ENCODE data around the gene FLYWCH2.
A peak's percentile ranks its signal among the peaks of the same experiment; 100 is the strongest.

FLYWCH2 gene

GRCh38 chr16:2884041-2884451 lies 1.0 kb downstream of the FLYWCH2 start:
- no peak for DNase-seq (ENCODE audit: low spot score in 2 of 2)
- H3K36me3 Mint-ChIP-seq, result no peaks in the 10 kb centered on the region
- H3K9me3 Mint-ChIP-seq, result peaks cover 5% of the 10 kb centered on the region
- no peak for ATAC-seq (ENCODE audit: low read depth)
- H3K4me1 Mint-ChIP-seq, result peaks cover 10% of the 10 kb centered on the region
- H3K27ac Mint-ChIP-seq, result no peak overlapping the region
- H3K27me3 Mint-ChIP-seq, result no peaks in the 10 kb centered on the region
- H3K4me3 Mint-ChIP-seq, result peak overlapping the region; percentile 93

DNA sequence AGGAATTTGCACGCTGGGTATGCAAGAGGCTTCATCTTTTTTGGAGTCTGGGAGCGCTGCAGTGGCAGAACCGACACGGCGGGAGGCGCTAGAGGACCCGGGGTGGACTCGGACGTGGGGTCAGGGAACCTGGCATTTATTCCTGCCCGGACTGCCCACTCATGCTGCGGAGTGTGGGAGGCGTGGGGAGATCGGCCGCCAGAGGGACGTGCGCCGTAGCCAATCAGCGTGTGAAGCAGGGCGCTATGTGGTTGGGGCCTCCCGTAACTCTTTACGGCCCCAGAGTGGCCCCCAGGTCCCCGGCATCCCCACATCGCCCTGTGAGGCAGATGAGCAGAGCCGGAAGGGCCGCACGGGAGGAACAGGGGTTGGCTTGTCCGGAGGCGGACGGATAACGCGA lies 11.2 kb downstream of the FLYWCH2 start:
- no peak for ATAC-seq (ENCODE audit: low read depth)
- DNase-seq (ENCODE audit: low spot score in 2 of 2), result no peak
- Mint-ChIP-seq H3K4me3 (no peak overlapping the region), H3K9me3 (no peaks in the 10 kb centered on the region), H3K36me3 (no peaks in the 10 kb centered on the region), H3K4me1 (peaks cover 9% of the 10 kb centered on the region), H3K27me3 (no peaks in the 10 kb centered on the region), H3K27ac (no peak overlapping the region)

DNA sequence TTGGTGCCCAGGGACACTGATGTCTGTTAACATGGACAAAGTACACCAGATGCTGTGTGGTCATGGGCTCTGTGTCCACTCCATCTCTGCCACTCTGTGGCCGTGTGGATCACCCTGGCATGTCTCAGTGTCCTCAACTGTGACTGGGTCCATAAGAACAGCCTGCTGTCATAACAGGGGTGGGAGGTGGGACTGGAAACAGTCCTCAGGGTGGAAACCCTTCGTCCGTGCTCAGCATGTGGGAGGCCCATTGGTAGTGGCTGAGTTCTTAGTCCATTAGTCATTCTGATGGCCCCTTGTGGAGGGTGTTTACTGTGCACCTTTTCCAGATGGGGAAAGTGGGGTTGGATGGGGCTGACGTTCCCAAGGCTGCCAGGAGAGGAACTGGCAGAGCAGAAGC lies 12.8 kb downstream of the FLYWCH2 start:
- no peak overlapping the region for H3K4me3 Mint-ChIP-seq
- H3K9me3 Mint-ChIP-seq, result no peaks in the 10 kb centered on the region
- H3K27me3 Mint-ChIP-seq, result no peaks in the 10 kb centered on the region
- no peak for ATAC-seq (ENCODE audit: low read depth)
- H3K27ac Mint-ChIP-seq, result no peak overlapping the region
- no peak for DNase-seq (ENCODE audit: low spot score in 2 of 2)
- peaks cover 9% of the 10 kb centered on the region for H3K4me1 Mint-ChIP-seq
- H3K36me3 Mint-ChIP-seq, result peaks cover 2% of the 10 kb centered on the region

- H3K9me3 Mint-ChIP-seq, result no peaks in the 10 kb centered on the region
- no peaks in the 10 kb centered on the region for H3K27me3 Mint-ChIP-seq
- H3K4me3 Mint-ChIP-seq, result no peak overlapping the region
- no peak overlapping the region for H3K27ac Mint-ChIP-seq
- peaks cover 2% of the 10 kb centered on the region for H3K36me3 Mint-ChIP-seq
- H3K4me1 Mint-ChIP-seq, result peaks cover 9% of the 10 kb centered on the region
- no peak for DNase-seq (ENCODE audit: low spot score in 2 of 2)
- no peak for ATAC-seq (ENCODE audit: low read depth)
Observed at GRCh38 chr16:2896480-2897010, 13.5 kb downstream of the FLYWCH2 start.

GRCh38 chr16:2897110-2897509 lies 14.1 kb downstream of the FLYWCH2 start:
- Mint-ChIP-seq H3K27ac (no peak overlapping the region), H3K4me3 (peak overlapping the region; percentile 16), H3K27me3 (no peaks in the 10 kb centered on the region)

DNA sequence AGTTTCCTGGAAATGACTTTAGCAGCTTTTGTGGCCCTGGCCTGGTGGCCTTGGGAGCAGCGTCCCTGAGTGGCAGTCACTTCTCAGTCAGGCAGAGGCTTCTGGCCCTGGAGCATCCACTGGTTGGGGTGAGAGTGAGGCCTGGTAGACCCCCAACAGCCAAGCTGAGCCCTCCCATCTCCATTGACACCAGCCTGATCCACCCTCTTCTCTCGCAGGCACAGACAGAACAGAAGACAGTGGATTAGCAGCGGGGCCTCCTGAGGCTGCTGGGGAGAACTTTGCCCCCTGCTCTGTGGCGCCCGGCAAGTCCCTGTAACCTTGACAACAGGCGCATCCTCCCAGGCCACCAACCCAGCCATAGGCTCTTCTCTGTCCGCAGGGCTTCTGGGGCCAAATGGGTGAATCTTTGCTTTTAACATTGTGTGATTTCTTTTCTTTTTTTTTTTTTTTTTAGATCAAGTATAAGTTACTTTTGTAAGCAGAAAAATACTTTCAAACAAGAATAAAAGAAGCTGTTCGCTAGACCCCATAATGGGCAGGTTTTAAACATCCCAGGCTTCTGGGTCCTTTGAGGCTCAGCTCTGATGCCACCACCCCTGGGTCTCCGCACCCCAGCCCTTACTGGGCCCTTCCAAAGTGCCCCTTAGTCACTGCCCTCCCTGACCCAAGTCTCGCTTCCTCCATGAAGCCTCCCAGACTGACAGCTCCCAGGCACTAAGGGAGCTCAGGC lies 16.0 kb downstream of the FLYWCH2 start:
- Mint-ChIP-seq H3K27ac (no peak overlapping the region), H3K27me3 (no peaks in the 10 kb centered on the region), H3K36me3 (peaks cover 2% of the 10 kb centered on the region), H3K9me3 (no peaks in the 10 kb centered on the region), H3K4me1 (peaks cover 12% of the 10 kb centered on the region), H3K4me3 (no peak overlapping the region)
- no peak for ATAC-seq (ENCODE audit: low read depth)
- DNase-seq (ENCODE audit: low spot score in 2 of 2), result no peak

More at GRCh38 chr16:2897110-2897509, 14.1 kb downstream of the FLYWCH2 start:
- H3K36me3 Mint-ChIP-seq, result peaks cover 2% of the 10 kb centered on the region
- DNase-seq (ENCODE audit: low spot score in 2 of 2) (peak; percentile 67 to 74), ATAC-seq (ENCODE audit: low read depth) (peak; percentile 99)
- H3K4me1 Mint-ChIP-seq, result peaks cover 9% of the 10 kb centered on the region
- no peaks in the 10 kb centered on the region for H3K9me3 Mint-ChIP-seq

DNA sequence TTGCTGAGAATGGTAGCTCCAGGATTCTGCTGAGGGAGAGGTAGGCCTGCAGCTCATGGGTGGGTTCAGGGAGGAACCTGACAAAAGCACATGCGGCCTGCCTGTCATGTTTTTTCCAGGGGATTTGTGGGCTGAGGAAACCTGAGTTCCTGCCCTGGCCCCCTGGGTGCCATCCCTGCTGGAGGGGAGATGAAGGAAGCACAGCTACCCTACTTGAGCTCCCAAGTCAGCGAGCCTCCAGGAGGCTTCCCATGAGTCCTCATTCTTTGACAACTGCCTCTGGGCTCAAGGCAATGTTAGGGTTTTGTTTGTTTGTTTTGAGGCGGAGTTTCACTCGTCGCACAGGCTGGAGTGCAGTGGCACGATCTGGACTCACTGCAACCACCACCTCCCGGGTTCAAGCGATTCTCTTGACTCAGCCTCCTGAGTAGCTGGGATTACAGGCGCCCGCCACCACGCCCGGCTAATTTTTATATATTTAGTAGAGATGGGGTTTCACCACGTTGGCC lies 16.6 kb downstream of the FLYWCH2 start:
- no peak for DNase-seq (ENCODE audit: low spot score in 2 of 2)
- Mint-ChIP-seq H3K9me3 (no peaks in the 10 kb centered on the region), H3K27ac (no peak overlapping the region)

DNA sequence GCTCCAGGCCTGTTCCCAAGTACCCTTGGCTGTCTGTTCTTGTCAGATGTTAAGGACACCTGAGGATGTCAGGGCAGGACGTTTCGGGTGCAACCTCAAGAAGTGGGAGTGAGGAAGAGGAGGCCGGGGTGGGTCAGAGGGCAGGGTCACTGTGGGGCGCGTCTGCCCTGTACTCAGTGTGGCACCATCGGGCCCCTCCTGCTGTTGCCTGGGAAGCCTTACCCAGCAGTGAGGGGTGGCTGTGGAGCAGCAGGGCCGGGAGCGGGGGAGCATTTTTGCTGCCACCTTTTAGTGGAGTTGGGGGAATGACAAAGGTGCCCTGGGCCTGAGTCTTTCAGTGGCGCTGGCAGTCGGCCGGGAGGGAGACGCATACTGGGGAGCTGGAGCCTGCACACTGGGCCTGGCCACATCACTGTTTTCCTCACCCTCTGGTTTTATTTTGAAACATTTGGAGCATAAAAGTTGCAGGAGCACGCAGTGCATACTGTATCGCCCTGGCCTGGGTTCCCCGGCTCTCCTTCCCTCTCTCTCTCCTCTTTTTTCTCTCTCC lies 17.6 kb downstream of the FLYWCH2 start:
- Mint-ChIP-seq H3K36me3 (peaks cover 2% of the 10 kb centered on the region), H3K27me3 (no peaks in the 10 kb centered on the region), H3K9me3 (no peaks in the 10 kb centered on the region), H3K4me1 (peaks cover 17% of the 10 kb centered on the region), H3K27ac (no peak overlapping the region), H3K4me3 (no peak overlapping the region)
- no peak for DNase-seq (ENCODE audit: low spot score in 2 of 2)
- ATAC-seq (ENCODE audit: low read depth), result no peak

More for the DNA sequence above, 16.6 kb downstream of the FLYWCH2 start:
- peaks cover 15% of the 10 kb centered on the region for H3K4me1 Mint-ChIP-seq
- ATAC-seq (ENCODE audit: low read depth), result no peak
- peaks cover 2% of the 10 kb centered on the region for H3K36me3 Mint-ChIP-seq
- no peaks in the 10 kb centered on the region for H3K27me3 Mint-ChIP-seq
- no peak overlapping the region for H3K4me3 Mint-ChIP-seq

DNA sequence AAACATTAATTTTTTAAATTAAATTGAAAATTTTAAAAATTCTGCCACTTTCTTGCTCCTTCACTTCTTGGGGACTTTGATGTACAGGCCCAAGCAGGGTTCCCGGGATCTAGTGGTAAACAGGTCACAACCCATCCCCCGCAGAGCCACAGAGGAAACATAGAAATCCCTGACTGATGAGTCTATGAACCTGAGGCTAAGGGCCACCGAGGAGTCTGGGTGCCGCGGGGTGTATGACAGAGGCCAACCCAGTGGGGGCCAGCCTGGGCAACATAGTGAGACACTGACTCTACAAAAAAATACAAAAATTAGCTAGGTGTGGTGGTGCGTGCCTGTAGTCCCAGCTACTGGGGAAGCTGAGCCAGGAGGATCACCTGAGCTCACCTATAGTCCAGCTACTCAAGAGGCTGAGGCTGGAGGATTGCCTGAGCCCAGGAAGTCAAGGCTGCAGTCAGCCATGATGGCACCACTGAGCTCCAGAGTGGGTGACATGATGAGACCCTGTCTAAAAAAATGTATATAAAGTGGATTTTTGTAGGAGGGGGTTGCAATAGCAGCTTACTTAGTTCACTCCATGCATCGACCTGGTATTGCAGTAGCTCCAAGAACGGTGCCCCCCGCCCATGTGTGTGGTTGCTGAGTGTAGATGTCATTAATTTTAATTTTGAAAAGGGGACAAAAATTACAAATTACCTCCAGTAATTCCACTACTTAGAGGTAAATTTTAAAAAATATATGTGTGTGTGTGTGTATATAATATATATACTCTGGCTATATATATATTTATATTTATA lies 19.5 kb downstream of the FLYWCH2 start:
- DNase-seq (ENCODE audit: low spot score in 2 of 2) (no peak), ATAC-seq (ENCODE audit: low read depth) (no peak)
- Mint-ChIP-seq H3K4me3 (no peak overlapping the region), H3K4me1 (peaks cover 20% of the 10 kb centered on the region), H3K36me3 (peaks cover 2% of the 10 kb centered on the region), H3K27ac (no peak overlapping the region), H3K27me3 (no peaks in the 10 kb centered on the region), H3K9me3 (no peaks in the 10 kb centered on the region)

DNA sequence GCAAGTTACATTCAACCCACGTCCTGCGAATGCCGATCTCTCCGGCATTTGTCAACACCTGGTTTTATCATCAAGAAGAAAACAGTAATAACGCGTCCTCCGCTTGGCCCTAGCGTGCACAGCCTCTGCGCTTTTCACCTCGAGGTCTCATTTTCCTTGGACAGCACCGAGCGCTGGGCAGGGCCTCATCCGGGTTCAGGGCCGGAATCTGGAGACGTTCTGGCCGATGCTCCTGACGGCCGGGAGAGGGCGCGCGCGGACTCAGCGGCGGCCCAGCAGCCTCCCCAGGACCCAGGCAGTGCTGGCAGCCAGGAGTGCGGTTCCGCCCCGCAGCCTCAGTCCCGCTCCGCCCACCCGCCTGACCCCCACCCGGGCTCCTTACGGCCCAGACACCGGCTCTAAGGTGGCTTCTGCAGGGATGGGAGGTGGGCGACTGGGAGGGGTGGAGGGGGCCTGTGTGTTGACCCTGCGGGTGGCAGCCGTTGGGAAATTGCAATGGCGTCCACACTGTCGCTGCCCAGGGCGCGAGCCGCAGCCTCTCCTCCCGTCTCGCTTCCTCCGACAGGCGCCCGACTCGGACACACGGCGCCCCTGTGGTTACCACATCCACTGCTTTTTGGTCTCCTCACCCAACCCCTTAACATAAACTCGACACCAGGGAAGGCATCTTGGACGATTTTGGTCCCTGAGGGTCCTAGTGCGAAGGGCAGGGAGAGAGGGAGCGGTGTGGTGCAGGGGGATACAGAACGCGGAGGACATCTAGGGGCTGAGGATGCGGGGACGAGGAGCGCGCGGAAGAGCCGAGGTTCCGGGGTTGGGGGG lies 21.3 kb downstream of the FLYWCH2 start:
- Mint-ChIP-seq H3K27ac (peak overlapping the region; percentile 12), H3K4me1 (peaks cover 18% of the 10 kb centered on the region), H3K9me3 (no peaks in the 10 kb centered on the region), H3K4me3 (peak overlapping the region; percentile 95), H3K36me3 (peaks cover 2% of the 10 kb centered on the region), H3K27me3 (no peaks in the 10 kb centered on the region)
- ATAC-seq (ENCODE audit: low read depth), result peak; percentile 52
- DNase-seq (ENCODE audit: low spot score in 2 of 2), result peak; percentile 72 to 76

- DNase-seq (ENCODE audit: low spot score in 2 of 2), result peak in 1 of 2 donors; percentile 56
- H3K36me3 Mint-ChIP-seq, result peaks cover 2% of the 10 kb centered on the region
- no peaks in the 10 kb centered on the region for H3K9me3 Mint-ChIP-seq
- H3K4me3 Mint-ChIP-seq, result peak overlapping the region; percentile 95
- H3K27ac Mint-ChIP-seq, result peak overlapping the region; percentile 12
- no peaks in the 10 kb centered on the region for H3K27me3 Mint-ChIP-seq
- H3K4me1 Mint-ChIP-seq, result peaks cover 18% of the 10 kb centered on the region
- no peak for ATAC-seq (ENCODE audit: low read depth)
Observed at GRCh38 chr16:2904922-2905240, 21.9 kb downstream of the FLYWCH2 start.

DNA sequence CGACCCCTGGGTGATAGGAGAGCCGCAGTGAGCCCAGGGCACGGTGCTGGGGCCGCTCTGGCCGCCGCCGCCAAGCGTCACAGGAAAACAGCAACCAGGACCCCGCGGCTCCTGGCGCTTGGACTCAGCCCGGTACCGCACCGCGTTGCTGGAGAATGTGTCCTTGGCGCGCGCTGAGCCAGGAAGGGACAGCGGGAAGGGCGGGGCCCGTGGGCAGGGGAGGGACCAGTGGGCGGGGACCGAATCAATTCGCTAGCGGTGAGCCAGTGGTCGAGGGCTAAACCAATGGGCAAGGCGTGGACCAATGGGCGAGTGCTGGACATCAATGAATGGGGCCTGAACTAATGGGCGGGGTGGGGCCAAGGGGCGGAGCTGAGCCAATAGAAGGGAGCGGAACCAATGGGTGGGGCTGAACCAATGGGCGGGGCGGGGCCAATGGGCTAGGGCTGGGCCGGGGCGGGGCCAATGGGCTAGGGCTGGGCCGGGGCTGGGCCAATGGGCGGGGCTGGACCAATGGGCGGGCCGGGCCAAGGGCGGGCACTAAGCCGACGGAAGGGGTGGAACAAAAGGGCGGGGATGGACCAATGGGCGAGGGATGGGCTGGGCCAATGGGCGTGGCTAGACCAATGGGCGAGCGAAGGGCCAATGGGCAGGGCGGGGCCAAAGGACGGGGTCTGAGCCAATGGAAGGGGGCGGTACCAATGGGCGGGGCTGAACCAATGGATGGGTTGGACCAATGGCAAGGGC lies 22.4 kb downstream of the FLYWCH2 start:
- Mint-ChIP-seq H3K36me3 (no peaks in the 10 kb centered on the region), H3K4me1 (peaks cover 18% of the 10 kb centered on the region), H3K9me3 (no peaks in the 10 kb centered on the region), H3K27ac (peak overlapping the region; percentile 86), H3K4me3 (peak overlapping the region; percentile 95), H3K27me3 (no peaks in the 10 kb centered on the region)
- peak; percentile 80 for ATAC-seq (ENCODE audit: low read depth)
- DNase-seq (ENCODE audit: low spot score in 2 of 2), result peak; percentile 90 to 93

DNA sequence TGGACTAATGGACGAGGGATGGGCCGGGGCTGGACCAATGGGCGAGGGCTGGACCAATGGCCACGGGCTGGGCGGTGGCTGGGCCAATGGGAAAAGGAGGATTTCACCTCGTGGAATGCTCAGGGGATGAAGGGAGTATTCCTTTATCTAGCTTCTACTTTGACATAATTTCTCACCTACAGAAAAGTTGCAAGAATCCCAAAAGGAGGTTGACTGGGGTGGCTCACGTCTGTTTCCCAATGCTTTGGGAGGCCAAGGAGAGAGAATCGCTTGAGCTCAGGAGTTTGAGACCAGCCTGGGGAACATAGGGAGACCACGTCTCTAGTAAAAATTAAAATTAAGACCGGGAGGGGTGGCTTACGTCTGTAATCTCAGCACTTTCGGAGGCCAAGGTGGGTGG lies 23.0 kb downstream of the FLYWCH2 start:
- ATAC-seq (ENCODE audit: low read depth), result no peak
- Mint-ChIP-seq H3K27me3 (no peaks in the 10 kb centered on the region), H3K9me3 (no peaks in the 10 kb centered on the region), H3K27ac (peak overlapping the region; percentile 86), H3K4me3 (peak overlapping the region; percentile 73), H3K4me1 (peaks cover 18% of the 10 kb centered on the region), H3K36me3 (no peaks in the 10 kb centered on the region)
- DNase-seq (ENCODE audit: low spot score in 2 of 2), result no peak
